CD4-positive, alpha-beta T cell treated with Interleukin-10 for 1 hour (primary cell): ENCODE measurements around the gene FADS2.

Source experiments
- DNase-seq: peaks from one replicate; pipeline ENCODE4 v3.0.0-alpha.2; 2020

FADS2 gene

GRCh38 chr11:61797263-61797944, 30.7 kb upstream of the FADS2 start:
- DNase-seq: peak; percentile 83

- DNase-seq: no peak
Observed at GRCh38 chr11:61799665-61800284, 28.3 kb upstream of the FADS2 start.

DNA sequence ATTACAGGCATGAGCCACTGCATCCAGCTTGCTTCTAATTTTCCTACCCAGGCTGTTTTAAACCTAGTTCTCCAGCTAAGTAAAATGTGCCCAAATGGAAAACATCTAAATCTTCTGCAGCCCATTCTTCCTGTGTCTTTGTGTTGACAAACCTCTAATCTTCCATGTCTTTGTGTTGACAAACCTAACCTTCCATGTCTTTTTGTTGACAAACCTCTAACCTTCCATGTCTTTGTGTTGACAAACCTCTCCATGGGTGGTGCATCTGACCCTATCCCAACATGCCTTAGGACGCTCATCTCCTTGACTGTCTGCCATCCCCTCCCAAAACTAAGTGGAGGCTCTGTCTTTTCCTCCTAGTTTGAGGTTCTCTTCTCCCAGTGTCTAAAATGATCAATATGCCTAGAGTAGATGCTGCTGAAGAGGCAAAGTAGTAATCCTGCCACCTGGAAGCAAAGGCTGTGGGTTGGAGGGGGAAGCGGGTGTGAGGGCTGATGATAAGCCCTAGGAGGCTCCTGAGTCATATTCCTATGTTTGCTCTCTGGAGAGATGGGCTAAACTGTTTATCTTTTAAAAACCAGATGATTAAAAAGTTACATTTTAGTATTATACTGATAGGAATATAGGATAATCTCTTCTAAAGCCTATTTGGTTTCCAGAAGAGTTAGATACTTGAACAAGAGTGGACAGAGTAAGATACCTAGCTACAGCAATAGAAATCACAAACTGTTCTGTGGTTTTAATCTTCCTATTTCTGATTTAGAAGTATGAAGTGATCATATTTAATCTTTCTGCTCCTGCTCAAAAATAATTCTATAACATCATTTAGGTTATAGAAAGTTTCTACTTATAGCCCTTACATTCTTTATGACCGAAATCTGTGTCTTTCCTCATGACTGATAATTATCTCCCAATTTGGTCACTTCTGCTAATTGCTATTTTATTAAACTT, 27.5 kb upstream of the FADS2 start:
- no peak for DNase-seq

- DNase-seq: no peak
Observed at GRCh38 chr11:61802605-61803004, 25.5 kb upstream of the FADS2 start.

DNA sequence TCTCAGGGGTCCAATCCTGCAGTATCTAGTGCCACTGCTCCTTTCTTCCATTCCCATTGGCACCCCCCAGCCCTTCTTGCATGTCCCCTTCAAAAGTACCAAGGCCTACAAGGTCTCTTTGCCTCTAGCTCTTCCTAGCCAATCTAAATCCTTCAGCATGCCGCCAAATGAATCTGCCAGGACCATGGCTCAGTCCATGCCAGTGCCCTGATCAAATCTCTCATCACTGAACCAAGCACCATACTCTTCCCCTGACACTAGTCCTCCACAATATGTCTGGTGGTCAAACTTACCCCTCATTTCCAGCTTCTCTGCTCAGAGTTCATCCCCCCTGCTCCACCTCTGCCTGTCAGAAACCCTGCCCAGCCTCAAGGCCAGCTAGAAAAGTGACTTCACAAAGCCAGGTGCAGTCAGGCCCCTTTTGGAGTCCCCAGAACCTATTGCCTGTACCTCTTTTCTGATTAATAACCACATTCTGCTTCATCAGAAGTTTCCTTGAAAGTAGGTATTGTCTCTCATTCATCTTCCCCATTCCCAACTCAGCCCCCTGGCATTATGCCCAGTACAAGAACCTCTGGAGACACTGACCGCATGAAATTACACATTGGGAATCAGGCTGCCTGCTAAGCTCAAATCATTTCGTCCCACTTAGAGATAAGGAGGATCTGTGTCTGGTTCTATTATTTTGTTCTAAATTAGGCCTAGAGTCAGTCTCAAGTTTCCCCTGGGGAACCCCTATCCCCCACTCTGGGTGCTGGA, 24.0 kb upstream of the FADS2 start:
- no peak for DNase-seq

DNA sequence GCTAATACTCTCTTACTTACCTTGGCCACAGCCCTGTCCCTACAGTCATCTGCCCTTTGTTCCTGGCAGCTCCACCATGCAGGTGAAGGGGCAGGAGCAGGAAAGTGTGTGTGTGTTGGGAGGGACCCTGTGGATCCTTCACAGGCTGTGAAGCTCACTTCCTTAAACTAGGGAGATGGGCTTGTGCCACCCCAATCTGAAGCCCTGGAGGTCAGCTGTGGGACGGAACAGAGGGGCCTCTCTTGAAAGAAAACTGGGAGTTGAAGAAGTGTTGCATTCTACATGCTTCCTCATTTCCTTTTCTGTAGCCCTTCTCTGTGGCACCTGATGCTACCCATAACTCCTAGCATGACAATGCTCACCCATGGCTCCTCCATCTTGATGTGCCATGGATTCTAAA, 23.0 kb upstream of the FADS2 start:
- no peak for DNase-seq

DNA sequence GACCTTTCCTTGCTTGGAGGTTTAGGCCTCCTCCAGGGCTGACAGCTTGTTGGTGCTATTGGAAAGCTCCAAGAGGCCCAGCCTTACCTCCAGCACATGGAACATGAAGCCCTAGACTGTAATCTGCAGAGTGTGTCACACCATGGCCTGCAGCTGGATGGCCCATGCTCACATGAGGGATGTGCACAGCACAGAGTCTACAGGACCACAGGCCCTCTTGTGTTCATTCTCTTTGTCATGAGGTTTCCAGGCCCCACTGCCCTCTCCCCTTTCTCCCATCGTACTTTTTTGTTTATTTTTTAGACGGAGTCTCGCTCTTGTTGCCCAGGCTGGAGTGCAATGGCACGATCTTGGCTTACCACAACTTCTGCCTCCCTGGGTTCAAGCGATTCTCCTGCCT, 21.3 kb upstream of the FADS2 start:
- no peak for DNase-seq

GRCh38 chr11:61810671-61811175, 17.4 kb upstream of the FADS2 start:
- DNase-seq: no peak

DNA sequence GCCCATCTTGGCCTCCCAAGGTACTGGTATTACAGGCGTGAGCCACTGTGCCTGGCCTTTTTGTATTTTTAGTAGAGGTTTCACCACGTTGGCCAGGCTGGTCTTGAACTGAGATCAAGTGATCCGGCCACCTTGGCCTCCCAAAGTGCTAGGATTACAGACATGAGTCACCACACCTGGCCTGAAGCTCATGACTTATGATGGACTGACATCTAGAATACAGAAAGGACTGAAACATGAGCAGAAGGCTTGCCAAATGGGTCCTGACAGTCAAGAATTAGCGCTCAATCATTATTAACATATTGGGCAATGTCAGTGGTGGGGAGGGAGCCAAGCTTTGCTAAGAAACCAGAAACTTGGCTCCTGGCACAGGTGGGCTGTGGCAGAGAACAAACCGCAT, 16.3 kb upstream of the FADS2 start:
- no peak for DNase-seq

DNA sequence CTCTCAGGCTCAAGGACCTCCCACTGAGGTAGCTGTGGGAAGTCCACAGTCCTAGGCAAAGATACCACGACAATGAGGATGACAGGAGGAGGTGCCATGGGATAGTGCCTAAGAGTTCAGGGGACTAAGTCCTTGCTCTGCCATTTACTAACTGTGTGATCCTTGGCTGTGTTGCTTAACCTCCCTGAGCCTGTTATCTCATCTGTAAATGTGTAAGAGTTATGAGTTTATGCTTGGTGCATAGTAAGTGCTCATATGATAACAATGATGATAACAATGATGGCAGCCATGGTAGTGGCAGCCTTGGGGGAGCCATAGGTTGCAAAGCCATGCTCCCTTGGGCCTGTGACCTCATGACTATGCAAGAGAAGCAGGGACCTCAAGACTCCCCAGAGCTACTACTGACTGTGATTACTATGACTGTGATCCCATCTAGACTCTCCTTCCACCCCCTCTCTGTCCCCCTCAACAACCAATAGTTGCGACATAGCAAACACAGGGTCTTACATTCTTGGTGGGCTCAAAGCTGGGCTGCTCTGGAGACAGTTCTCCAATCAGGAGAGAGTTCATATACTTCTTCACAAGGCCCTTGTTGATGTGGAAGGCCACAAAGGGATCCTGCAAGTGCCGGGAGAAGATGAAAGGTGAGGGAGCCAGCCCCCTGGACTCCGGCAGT, 15.2 kb upstream of the FADS2 start:
- no peak for DNase-seq

DNA sequence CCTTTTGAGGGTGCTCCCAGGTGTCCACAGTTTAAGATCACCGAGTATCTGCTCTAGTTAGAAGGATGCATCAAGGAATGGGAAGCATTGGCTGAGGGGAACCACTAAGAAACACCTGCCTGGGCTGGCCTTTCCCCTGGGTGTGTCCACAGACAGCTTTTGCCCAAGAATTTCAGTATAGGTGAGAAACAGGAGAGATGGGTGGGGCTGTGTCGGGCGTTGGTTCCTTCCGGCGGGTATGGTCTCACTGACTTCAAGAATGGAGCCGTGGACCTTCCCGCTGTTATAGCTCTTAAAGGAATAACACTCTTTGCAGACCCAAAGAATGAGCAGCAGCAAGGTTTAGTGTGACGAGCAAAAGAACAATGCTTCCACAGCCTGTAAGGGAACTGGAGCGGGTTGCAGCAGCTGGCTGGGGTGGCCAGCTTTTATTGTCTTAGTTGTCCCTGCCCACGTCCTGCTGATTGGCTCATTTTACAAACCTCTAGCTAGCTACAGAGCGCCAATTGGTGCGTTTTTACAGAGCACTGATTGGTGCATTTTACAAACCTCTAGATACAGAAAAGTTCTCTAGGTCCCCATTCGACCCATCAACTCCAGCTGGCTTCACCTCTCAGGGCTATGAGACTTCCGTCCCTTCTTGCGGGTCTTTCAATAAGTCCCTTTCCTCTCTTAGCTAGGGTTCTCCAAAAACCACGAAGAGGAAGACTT, 13.7 kb upstream of the FADS2 start:
- peak; percentile 23 for DNase-seq

DNA sequence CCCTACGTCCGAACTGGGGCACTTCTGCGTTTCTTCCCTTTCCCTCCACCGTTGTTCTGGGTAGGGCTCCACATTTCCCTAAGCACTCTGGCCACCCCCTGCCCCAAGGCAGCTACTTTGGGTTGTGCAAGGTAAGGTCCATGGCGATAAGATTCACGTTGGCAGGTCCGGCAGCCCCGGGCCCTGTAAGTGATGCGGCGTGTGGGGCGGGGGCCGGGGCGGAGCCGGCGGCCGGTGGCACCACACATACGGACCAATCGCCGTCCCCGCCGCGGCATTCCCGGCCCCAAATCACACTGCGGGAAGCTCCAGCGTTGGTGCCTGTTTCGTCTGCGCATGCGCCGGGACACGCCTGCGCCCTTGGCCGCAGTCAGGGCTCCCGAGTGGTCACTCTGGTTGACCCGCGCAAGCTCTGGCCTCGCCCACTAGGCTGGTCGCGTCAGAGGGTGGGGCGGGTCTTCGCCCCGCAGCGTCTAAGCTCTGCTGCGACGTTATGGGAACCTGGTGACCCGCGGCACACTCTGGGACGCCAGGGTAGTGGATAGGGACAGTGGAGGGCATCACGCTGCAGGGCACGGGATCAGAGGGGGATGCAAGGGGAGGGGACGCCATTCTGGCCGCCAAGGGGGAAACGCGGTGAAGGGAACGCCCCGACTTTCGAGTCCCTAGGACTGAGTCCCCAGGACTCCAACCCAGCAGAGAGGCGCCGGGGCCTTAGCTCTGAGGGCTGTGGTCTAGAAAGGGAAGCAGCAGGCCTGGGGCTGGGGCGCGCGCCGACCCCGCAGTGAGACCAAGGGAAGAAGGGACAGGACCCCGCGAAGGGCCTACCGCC, 12.9 kb upstream of the FADS2 start:
- peak; percentile 45 for DNase-seq

DNA sequence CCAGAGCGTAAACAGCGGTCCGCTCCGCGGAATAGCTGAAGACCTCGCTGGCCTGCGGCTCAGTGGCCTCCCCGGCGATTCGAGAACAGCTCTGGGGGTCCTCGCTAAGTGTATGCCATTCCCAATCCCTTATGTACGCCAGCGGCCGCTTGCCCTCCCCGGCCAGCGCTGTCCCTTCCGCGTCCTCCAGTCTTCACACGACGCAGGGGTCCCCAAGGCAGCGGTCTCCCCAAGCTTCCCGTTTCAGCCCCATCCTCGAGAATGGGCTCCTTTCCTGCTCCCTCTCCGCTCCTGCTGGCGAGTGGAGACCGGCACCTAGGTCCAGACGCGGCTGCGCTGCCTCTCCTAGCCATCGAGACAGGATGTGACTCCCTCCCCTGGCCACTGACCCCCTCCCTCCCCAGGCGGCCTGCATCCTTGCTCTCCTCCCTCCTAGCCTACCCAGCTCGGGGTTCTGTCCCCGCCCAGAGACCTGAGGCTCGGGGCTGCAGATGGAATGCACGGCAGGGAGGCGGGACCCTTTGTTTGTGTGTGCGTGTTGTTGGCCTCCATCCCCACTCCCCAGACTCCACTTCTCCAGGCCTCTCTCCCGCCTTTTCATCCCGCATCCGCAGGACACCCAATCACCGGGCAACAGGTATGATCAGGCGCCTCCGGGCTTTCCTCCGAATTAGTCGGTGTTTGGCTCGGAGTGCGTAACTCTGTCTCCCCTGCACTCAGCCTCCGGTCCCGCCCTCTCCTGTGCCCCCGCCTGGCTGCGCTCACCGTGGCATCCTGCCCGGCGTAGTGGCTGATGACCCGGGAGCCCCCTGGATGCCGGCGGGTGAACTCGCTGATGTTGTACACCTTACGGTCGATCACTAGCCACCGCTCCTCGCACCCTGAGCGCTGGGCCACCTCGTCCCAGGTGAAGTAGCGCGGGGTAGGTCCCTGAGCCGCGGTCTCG, 12.0 kb upstream of the FADS2 start:
- DNase-seq: peak; percentile 56

GRCh38 chr11:61816736-61817455, 11.2 kb upstream of the FADS2 start, which contains the start of gene FADS1:
TSS of gene FADS1 (minus strand) at chr11:61817003. CDS start at chr11:61816929, 74 bp downstream.
- DNase-seq: peak; percentile 76

GRCh38 chr11:61817471-61818202, 10.5 kb upstream of the FADS2 start:
- no peak for DNase-seq

GRCh38 chr11:61820174-61820573, 7.9 kb upstream of the FADS2 start:
- no peak for DNase-seq

DNA sequence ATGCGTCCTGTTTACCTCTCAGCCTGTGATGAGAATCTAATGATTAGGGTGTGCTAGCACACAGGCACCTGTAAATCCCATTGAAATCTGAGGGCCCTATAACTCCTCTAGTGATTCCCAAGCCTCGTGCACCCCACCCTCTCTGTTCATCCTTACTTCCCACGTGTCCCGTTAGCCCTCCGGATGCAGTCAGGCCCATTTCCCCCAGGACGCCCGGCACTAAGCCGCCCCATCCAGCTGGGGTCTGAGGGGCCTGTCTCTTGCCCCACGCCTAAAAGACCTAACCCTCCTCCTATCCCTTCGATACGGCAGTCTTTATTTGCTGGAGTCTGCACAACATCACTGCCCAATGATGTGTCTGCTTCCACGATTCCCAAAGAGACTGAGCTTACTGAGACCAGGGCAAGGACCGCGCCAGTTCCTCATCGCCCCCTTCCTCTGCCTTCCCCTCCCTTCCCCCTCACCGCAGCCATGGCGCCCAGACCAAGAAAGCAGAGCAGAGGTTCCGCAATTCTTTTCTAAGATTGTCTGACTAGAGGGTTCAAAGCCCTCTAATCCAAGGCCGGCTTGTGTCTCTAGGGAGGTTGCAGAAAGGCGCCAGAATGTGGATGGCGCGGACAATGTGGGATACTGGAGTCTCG, 1.1 kb upstream of the FADS2 start:
- DNase-seq: peak; percentile 11

GRCh38 chr11:61828379-61828628, 204 bp downstream of the FADS2 start:
- no peak for DNase-seq
